ENCODE data around the gene KRAS.
A peak's percentile ranks its signal among the peaks of the same experiment; 100 is the strongest.

Gene KRAS

DNA sequence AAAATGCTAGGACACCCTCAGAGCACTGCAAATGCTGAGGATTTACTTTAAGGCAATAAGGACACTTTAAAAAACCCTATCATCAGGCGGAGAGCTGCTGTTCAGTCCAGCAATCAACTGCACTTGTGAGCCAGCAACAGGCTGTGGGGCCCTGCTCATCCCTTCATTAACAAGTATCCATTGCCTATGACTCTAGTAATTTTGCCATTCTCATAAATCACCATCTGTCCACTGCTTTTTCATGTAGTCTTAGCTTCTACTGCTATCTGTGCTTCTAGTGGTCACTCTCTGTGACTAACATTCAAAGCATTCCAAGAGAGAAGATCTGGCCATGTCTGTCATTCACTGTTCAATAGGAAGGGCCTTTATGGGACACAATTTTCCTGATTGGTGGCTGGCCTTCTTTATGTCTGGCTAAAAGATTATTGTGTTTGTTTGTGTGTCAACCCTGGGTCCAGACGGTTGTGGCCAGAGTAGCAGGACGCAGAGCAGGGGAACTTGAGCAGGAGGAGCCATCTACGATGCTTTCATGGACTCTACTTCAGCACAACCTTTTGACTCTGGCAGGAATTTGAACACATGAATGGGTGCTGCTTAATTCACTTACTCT, 3.6 kb upstream of the KRAS start:
- DNase-seq = no peak

GRCh38 chr12:25253371-25254068, 2.8 kb upstream of the KRAS start:
- no peak for DNase-seq

DNA sequence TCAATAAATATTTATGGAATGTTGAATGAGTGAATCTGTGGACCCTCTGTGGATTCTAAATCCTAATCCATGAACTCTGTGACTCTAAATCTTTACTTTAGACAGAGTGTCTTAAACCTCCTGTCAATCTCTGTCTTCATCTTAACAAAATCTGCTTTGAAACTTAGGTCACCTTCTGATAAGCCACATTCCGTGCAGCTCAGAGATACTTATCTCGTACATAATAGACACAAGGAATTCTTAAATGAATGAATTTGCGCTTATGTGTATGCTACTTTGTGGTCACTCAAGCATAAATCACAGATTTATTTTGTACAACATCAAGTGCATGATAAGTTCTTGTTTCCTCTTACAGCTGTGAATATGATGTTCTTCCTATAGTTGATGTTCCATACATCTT, 2.2 kb upstream of the KRAS start:
- DNase-seq = no peak

- DNase-seq = no peak
Observed at GRCh38 chr12:25251769-25252168, 1.0 kb upstream of the KRAS start.

GRCh38 chr12:25249931-25250738, 594 bp downstream of the KRAS start:
- DNase-seq = peak; percentile 57

GRCh38 chr12:25248732-25249131, 2.0 kb downstream of the KRAS start:
- no peak for DNase-seq

DNA sequence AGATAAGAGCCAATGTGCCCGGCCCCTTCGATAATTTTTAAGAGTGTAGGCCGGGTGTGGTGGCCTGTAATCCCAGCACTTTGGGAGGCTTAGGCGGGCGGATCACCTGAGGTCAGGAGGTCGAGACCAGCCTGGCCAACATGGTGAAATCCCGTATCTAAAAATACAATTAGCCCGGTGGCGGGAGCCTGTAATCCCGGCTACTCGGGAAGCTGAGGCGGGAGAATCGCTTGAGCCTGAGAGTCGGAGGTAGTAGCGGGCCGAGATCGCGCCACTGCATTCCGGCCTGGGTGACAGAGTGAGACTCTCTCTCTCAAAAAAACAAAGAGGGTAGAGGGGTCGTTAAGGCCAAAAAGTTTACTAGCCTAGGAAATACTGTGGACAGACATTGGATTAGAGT, 2.6 kb downstream of the KRAS start:
- no peak for DNase-seq

DNA sequence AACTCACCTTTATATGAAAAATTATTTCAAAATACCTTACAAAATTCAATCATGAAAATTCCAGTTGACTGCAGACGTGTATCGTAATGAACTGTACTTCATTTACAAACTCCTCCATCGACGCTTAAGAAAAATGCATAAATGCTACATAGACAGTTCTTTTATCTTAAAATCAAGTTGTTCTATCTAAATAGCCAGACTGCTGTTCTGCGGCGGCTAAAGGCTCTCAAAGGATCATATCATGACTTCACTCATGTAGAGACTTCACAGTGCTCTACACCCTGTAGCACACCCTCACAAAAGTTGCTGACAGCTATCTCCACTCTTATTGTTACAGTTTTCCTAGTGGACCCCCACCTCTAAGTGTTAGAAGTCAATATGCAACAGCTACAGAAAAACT, 5.2 kb downstream of the KRAS start:
- DNase-seq = no peak

GRCh38 chr12:25243680-25243990, 7.1 kb downstream of the KRAS start:
- no peak for DNase-seq

GRCh38 chr12:25242981-25243679, 7.6 kb downstream of the KRAS start:
- DNase-seq = no peak

- DNase-seq = no peak
Observed at GRCh38 chr12:25241167-25242020, 9.3 kb downstream of the KRAS start.

- no peak for DNase-seq
Observed at GRCh38 chr12:25236626-25237025, 14.1 kb downstream of the KRAS start.

DNA sequence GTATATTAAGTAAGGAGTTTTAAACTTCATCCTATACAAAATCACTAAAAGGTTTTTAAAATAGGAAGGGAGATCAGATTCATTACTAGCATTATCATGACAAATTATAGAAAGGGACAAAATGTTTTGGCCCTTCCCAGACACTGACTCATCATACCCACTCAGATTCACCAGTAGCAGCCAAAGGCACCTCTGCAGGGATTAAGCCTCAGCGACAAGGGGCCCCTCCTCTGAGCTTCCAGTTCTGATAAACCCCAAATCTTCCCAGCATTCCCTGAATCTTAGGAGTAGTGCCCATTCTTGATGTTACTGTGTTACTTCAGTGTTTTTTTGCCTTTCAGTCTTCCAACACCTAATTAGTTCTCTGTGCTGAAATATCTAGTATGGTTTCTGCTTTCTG, 14.5 kb downstream of the KRAS start:
- DNase-seq = no peak

- DNase-seq = no peak
Observed at GRCh38 chr12:25213338-25213737, 37.4 kb downstream of the KRAS start.

DNA sequence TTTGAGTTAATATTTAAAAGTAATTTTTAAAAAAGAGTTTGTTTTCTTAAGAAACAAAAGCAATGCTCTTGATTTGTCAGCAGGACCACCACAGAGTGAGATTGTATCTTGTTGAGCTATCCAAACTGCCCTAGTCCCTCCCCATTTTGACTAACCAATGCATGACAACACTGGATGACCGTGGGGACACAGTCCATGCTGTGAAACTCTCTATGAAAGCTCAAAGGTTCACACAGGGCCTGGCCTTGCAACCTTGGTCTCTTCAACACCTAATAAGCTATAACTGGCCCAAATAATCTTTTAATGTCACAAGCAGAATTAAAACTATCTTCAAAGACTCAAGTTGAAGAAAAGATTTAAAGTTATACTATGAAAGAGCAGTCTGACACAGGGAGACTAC, 42.2 kb downstream of the KRAS start:
- no peak for DNase-seq

DNA sequence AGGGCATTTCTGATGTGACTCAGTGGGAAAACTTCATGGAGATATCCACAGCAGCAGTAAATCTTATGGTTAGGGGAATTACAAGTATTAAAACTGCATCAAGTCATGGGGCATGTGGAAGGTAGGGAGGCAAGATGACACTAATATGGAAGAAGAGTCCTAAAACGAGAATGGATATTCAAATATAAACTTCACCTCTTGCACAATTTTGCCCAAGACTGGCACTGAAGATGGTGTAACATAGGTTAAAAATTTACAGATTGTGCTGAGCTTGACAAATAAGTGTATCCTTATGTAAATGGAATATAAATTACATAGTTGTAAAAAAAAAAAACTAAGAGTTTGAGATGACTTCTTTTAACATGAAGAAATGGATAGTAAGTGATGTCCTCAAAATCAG, 42.9 kb downstream of the KRAS start:
- DNase-seq = no peak

DNA sequence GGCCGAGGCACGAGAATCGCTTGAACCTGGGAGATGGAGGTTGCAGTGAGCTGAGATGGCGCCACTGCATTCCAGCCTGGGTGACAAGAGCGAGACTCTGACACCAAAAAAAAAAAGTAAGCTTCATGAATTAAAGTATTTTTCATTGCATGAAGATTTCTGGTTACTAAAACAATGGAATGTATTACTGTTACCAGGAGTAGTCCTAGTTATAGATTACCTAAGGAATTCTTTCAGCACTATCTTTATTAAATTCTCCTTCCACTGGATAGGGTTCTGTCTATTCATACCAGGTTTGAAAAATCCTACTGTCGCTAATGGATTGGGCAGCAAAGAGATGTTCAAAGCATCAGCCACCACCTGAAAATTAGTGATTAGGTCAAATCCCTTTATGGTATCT, 43.3 kb downstream of the KRAS start:
- DNase-seq = no peak

GRCh38 chr12:25202137-25202536, 48.6 kb downstream of the KRAS start:
- no peak for DNase-seq

- no peak for DNase-seq
Observed at GRCh38 chr12:25200703-25201102, 50.0 kb downstream of the KRAS start.

- no peak for DNase-seq
Observed at GRCh38 chr12:25197608-25198007, 53.1 kb downstream of the KRAS start.

- DNase-seq = peak; percentile 98
Observed at GRCh38 chr12:25195056-25195971, 55.4 kb downstream of the KRAS start, which contains the start of the genes DNAI7 and ETFRF1. TSS of gene DNAI7 (minus strand) at chr12:25195160. CDS start at chr12:25195078, 82 bp downstream. TSS of gene ETFRF1 (plus strand) at chr12:25195237. CDS start at chr12:25203957, 8,720 bp downstream.

All from stimulated activated CD8-positive, alpha-beta memory T cell treated with anti-CD3 and anti-CD28 coated beads, Interleukin-4, amount 100 ng/mL, for 48 hours (primary cell).